NCI-H1417 treated with DMSO at 0.1 percent for 48 hours (cell line): ENCODE measurements around the gene CDK2AP2.
"Not testable (repeated sequence)": the region's sequence is repeated elsewhere in the genome, so short reads cannot be mapped to it uniquely, and the experiment has no call there.

ENCODE experiments used
- DNase-seq: peaks from one replicate; lab custom pipeline; 2025; lab: John Stamatoyannopoulos, UW

Gene CDK2AP2

GRCh38 chr11:67489885-67490726 lies 17.9 kb downstream of the CDK2AP2 start:
- DNase-seq = no peak

DNA sequence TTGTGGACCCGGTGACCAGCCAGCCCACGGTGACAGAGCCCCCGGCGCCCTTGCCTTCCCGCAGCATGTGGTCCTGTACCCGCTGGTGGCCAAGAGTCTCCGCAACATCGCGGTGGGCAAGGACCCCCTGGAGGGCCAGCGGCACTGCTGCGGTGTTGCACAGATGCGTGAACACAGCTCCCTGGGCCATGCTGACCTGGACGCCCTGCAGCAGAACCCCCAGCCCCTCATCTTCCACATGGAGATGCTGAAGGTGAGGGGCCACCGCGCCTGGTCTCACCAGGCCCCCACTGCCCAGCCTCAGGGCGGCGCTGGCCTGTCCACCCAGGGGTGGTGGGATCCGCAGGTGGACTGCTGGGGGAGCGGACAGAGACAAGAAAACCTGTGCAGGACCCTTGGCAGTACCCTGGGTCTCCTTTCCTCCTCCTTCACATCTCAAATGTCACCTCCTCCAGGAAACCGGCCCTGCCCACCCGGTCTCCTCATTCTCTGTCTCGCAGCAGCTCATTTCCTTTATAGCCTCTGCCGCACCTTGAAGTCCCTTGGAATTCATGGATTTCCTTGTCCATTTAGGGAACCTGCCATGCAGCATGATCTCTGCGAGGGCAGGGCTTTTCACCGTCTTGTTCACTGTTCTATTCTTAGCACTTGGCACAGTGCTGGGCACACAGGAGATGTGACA lies 18.6 kb downstream of the CDK2AP2 start:
- no peak for DNase-seq

- DNase-seq = no peak
Observed at GRCh38 chr11:67486481-67487195, 21.3 kb downstream of the CDK2AP2 start.

DNA sequence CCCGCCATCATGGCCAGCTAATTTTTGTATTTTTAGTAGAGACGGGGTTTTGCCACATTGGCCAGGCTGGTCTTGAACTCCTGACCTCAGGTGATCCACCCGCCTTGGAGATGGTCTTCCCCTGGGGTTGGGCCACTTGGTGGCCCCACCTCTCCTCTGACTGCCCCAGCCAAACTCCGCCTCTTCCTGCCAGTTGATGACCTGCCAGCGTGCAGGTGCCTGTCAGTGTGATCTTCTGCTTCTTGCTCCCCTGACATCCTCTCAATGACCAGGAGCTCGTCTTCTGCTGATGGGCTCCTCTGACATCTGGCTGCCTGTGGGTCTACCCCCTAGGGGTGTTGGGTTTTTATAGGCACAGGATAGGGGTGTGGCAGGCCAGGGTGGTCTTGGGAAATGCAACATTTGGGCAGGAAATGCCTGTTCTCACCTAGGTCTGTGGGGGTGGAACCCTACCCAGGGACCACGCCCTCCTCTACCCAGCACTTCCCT lies 22.0 kb downstream of the CDK2AP2 start:
- DNase-seq = not testable (repeated sequence)

GRCh38 chr11:67484847-67485311 lies 23.1 kb downstream of the CDK2AP2 start:
- no peak for DNase-seq

DNA sequence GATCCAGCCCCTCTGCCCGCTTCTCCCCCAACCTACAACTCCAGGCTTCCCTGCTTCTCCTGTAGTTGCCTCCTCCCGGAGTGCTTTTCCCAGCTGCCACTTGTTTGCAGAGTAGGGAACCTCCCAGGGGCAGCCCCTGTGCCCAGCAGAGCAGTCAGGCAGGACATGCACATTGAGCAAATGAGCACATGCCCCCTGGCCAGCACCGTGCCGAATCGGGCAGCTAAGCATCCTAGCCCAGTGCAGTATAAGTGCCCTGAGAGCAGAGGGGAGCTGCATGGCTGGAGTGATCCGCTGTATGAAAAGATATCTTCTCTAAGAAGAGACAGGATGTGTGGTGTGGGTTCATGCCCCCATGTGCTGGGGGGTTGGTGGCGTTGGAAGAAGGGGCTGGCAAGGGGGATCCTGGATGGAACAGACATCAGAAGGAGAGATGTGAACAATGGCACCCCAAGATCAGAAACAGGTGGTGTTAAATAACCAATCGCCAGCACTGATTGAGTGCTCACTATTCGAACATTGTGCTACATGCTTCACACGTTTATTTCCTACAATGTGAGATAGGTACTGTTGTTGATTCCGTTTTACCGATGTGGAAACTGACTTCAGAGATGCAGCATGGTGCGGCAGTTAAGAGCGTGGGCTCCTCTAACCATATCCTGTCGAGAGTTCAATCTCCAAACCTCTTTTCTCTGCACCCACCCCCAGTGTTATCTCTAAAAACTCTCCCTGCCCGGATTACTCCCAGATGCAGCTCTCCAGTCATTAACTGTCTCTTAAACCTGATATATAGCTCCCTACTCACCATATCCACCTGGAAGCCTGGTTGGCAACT lies 23.9 kb downstream of the CDK2AP2 start:
- DNase-seq = no peak

DNA sequence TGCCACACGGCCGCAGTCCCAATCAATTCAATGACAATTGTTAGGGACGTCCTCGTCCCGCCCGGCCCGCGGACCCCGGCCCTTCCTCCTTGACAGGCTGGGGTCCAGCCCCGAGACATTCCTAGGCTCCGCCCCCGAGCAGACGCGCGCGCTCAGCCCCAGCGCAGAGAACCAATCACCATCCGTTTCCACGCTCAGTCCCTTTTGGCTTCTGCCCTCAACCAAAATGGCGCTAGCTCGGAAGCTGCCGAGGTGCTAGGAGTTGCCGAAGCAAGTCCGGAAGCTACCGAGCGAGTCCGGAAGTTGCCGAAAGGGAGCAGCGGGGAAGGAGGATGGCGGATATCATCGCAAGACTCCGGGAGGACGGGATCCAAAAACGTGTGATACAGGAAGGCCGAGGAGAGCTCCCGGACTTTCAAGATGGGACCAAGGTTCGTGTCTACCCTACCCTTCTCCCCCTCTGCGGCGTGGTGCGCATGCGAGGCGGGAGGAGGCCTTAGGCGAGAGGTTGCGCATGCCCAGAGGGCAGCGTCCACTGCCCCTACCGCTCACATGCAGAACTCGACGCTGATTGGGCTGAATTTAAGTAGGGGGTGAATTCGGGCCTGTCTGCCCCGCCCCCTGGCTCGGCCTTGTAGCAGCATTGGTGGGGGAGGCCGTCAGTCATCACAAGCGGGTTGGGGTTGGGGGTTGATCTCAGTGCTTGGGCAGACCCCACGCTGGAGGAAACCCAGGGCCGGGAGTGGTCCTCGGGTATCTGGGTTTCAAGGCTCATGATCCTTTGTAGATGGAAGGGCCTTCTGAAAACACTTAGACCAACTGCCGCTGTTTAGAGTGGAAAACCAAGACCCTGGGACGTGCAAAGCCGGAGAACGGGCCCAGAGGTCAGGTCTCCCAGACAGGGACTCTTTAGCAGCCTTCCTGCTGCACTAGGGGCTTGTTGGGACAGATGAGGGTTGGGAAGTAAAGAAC lies 24.8 kb downstream of the CDK2AP2 start, which contains the start of gene AIP:
Gene AIP (plus strand): TSS at position 200 of the 972 bp plus-strand sequence. CDS start 133 bp downstream, at position 333.
- peak; percentile 95 for DNase-seq

DNA sequence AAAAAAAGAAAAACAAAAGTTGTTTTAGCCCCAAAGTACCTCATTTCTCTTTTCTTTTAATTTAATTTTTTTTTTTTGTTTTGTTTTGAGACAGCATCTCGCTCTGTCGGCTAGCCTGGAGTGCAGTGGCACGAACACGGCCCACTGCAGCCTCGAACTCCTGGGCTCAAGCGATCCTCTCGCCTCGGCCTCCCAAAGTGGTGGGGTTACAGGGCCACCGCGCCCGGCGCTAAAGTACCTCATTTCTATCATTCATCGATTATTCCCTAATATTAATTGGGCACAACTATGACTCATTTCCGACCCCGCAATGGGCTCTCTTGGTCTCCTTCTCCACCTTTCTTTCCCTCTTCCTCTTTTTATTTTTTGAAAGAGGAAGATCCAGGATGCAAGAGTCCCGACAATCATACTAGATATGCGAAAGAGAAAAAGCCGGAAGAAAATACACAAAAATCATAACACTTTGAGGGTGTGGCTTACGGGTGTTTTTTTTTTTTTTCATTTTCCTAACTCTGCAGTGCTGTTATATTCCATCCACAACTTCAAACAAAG lies 25.6 kb downstream of the CDK2AP2 start:
- DNase-seq = no peak

DNA sequence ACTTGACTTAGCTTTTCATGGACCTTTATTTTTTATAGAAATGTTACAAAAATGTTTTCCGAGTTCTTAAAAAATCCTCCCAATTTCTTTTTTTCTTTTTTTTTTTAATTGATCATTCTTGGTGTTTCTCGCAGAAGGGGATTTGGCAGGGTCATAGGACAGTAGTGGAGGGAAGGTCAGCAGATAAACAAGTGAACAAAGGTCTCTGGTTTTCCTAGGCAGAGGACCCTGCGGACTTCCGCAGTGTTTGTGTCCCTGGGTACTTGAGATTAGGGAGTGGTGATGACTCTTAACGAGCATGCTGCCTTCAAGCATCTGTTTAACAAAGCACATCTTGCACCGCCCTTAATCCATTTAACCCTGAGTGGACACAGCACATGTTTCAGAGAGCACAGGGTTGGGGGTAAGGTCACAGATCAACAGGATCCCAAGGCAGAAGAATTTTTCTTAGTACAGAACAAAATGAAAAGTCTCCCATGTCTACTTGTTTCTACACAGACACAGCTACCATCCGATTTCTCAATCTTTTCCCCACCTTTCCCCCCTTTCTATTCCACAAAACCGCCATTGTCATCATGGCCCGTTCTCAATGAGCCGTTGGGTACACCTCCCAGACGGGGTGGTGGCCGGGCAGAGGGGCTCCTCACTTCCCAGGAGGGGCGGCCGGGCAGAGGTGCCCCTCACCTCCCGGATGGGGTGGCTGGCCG lies 30.5 kb downstream of the CDK2AP2 start:
- not testable (repeated sequence) for DNase-seq

DNA sequence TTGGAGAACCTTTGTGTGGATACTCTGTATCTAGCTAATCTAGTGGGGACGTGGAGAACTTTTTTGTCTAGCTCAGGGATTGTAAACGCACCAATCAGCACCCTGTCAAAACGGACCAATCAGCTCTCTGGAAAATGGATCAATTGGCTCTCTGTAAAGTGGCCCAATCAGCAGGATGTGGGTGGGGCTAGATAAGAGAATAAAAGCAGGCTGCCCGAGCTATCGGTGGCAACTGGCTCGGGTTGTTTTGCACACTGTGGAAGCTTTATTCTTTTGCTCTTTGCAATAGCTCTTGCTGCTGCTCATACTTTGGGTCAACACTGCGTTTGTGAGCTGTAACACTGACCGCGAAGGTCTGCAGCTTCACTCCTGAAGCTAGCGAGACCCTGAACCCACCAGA lies 31.3 kb downstream of the CDK2AP2 start:
- not testable (repeated sequence) for DNase-seq

DNA sequence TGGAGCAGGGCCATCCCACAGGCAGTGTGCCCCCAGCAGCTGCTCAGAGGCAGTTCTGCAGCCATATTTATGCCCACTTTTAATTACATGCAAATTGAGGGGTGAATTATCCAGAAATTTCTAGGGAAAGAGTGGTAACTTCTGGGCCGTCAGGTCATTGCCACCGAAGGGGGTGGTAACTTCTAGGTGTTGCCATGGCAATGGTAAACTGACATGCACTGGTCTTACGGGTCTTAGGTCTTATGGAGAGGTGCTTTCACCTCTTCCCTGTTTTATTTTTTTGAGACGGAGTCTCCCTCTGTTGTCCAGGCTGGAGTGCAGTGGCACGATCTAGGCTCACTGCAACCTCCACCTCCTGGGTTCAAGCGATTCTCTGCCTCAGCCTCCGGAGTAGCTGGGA lies 35.1 kb downstream of the CDK2AP2 start:
- DNase-seq = no peak

DNA sequence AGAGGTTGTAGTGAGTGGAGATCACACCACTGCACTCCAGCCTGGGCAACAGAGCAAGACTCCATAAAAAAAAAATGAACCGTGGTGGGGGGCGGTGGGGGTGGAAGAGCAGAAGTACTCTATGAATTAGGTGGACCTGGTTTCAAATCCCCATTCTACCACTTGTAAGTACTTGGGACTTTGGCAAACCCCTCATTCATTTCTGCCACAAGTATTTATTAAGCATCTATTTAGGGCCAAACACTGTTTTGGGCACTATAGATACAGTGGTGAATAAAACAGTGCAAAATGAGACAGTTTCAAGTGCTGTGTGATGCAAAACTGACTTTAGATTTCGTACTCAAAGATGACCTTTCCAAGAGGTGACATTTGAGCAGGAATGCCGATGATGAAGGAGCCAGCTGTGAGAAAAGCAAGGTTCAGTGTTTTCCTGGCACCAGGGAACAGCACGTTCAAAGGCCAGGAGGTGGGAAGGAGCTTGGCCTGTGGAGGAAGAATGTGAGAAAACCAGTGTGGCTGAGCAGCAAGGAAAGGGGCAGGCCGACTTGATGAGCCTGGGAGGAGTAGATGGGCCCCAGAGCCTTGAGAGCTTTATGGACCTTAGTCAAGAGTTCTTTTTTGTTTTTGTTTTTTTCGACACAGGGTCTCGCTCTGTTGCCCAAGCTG lies 37.5 kb downstream of the CDK2AP2 start:
- no peak for DNase-seq

DNA sequence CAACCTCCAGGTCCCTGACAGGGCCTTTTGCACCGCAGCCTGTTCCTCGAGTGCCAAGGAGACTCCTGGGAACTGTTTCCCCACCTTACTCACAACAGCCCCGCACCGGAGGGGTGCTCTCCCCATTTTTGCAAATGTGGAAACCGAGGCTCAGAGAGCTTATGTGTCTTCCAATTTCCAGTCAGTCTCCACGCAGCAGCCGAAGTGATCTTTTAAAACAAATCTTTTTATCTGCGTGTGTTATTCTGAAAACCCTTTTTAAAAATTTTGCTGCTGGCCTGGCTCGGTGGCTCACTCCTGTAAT lies 38.5 kb downstream of the CDK2AP2 start:
- DNase-seq = no peak

GRCh38 chr11:67468759-67469507 lies 39.0 kb downstream of the CDK2AP2 start, which contains the start of gene TMEM134:
TSS of gene TMEM134 (minus strand) at chr11:67469251. CDS start at chr11:67469192, 59 bp downstream.
- peak; percentile 43 for DNase-seq

DNA sequence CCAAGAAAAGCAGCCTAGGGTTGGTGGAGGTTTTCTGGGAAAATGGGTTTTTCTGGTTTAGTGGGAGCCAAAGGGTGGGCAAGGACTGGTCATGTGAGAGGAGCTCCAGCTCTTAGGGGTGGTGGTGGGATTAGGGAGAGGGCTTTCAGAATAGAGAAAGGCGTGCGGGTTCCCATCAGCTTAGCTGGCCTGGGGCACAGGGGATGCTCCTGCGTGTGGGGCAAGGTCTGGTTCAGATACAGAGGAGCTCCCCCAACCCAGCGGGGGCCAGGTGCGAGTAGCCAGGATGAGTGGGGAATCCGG lies 39.6 kb downstream of the CDK2AP2 start:
- DNase-seq = no peak

DNA sequence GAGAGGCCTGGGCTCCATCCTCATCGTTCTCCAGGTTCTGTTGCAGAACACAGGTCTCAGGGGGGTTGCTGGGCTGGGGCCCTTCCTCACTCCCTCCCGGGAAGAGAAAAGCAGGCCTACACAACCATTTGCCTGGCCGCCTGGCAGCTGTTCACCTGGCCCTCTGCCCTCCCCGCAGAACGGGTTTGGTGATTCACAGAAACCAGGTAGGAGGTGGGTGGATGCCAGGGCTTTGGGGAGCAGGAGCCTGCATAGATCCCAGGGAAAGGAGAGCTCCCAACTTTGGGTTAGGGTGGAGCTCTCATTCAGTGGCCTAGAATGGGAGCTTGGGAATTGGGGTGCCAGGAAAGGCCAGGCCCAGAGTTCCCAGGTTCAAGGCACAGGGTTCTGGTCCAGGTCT lies 39.9 kb downstream of the CDK2AP2 start:
- no peak for DNase-seq

- no peak for DNase-seq
Observed at GRCh38 chr11:67466962-67467771, 40.8 kb downstream of the CDK2AP2 start.
